IPS-18a (cell line): ENCODE measurements around the gene CELSR1.

ENCODE experiments used
- H3K27ac ChIP-seq: one replicate; pipeline ENCODE4 v1.5.1; 2013; ENCODE audit warnings: low read length
- H3K27me3 ChIP-seq: one replicate; pipeline ENCODE4 v1.6.1; 2013; ENCODE audit warnings: mild to moderate bottlenecking, low read length; ENCODE audit not compliant: control insufficient read depth, insufficient read depth
- H3K36me3 ChIP-seq: one replicate; pipeline ENCODE4 v1.6.1; 2013; ENCODE audit warnings: low read depth, low read length; ENCODE audit not compliant: control insufficient read depth
- H3K4me1 ChIP-seq: one replicate; pipeline ENCODE4 v1.6.1; 2013; ENCODE audit warnings: low read depth, low read length; ENCODE audit not compliant: control insufficient read depth
- H3K4me3 ChIP-seq: one replicate; pipeline ENCODE4 v1.5.1; 2013; ENCODE audit warnings: low read length
- H3K9ac ChIP-seq: one replicate; pipeline ENCODE4 v1.6.1; 2013; ENCODE audit warnings: mild to moderate bottlenecking, low read length, moderate library complexity
- H3K9me3 ChIP-seq: one replicate; pipeline ENCODE4 v1.6.1; 2013; ENCODE audit warnings: low read depth, low read length; ENCODE audit not compliant: control insufficient read depth

The CELSR1 gene

GRCh38 chr22:46491946-46492345 lies 45.5 kb downstream of the CELSR1 start:
- H3K27ac ChIP-seq: no peak overlapping the region
- no peak overlapping the region for H3K4me3 ChIP-seq
- no peaks in the 10 kb centered on the region for H3K4me1 ChIP-seq
- H3K9ac ChIP-seq: no peak overlapping the region
- H3K36me3 ChIP-seq: no peaks in the 10 kb centered on the region
- no peaks in the 10 kb centered on the region for H3K9me3 ChIP-seq
- no peaks in the 10 kb centered on the region for H3K27me3 ChIP-seq

DNA sequence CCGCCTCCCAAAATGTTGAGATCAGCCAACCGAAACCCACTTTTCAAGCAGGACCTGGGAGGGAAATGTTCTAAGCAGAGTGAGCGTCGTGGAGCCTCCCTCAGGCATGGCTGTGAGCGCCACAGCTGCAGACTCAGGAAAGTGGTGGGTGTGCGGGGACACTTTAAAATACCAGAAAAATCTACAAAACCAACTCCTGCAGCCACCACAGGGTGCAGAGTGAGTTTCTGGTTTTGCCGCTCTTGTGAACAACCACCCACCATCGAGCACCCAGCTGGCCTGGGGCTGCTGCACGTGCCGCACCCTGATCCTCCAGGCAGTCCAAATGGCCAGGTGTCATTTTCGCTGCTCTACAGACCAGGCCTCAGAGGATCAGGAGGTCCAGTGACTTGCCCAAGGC lies 46.9 kb downstream of the CELSR1 start:
- no peaks in the 10 kb centered on the region for H3K36me3 ChIP-seq
- no peaks in the 10 kb centered on the region for H3K27me3 ChIP-seq
- no peak overlapping the region for H3K4me3 ChIP-seq
- no peak overlapping the region for H3K27ac ChIP-seq
- no peaks in the 10 kb centered on the region for H3K4me1 ChIP-seq
- H3K9ac ChIP-seq: no peak overlapping the region
- H3K9me3 ChIP-seq: no peaks in the 10 kb centered on the region

DNA sequence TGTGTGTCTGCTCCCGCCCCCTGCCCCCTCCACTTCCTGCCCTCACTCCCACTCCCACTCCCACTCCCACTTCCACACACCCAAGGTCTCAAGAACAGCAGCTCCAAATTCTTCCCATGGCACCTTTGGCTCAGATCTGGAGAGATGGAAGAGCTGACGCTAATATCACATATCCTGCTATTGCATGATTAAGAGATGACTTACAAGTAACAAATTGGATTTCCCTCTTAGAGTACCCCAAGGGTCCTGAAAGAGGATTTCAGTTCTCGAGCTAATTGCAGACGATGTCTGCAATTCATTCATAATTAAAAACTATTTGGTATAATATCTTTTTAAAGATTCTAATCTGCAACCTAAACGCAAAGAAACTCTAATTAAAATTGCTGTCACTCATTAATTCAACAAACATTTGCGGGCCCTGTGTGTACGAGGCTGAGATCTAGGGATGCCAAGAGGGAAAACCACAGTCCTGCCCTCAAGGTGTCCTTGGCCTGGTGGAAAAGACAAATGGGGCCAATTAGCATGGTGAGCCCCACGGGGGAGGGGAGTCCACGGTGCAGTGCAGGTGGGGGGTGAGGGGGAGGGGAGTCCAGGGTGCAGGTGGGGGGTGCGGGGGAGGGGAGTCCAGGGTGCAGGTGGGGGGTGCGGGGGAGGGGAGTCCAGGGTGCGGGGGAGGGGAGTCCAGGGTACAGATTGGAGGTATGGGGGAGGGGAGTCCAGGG lies 50.3 kb downstream of the CELSR1 start:
- H3K9me3 ChIP-seq: no peaks in the 10 kb centered on the region
- H3K36me3 ChIP-seq: no peaks in the 10 kb centered on the region
- no peak overlapping the region for H3K27ac ChIP-seq
- no peak overlapping the region for H3K4me3 ChIP-seq
- H3K4me1 ChIP-seq: no peaks in the 10 kb centered on the region
- H3K9ac ChIP-seq: no peak overlapping the region
- H3K27me3 ChIP-seq: no peaks in the 10 kb centered on the region

DNA sequence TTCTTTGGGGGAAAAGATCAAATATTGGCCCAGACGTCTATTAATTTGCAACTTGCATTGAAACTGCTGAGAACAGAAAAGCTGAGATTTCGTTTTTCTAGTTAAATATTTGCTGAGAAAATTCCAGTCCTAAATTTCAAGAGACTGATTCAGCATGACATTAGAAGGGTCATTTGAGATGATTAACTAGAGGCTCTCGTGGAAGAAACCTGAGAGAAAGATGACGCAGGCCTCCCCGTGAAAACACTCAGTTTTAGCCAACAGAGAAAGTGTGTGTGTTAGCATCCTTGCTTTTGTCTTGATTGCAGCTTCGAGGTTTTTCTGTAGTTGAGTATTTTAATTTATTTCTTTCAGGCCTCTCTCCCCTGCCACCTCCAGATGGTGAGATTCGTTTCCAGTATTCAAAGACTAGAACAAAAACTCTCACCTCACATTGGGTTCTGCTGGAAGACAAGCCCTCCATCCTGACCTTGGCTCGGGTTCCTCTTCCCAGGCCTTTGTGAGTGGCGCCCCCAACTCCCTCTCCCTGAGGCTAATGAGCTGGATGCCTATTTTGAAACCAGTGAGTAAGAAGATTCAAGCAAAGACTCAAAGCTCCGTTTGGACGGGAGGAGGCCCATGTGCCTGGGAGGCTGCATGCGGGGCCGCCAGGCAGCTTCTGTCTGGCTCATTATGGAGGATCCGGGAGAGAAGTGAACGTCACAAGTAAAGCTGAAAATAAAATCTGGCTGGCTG lies 52.4 kb downstream of the CELSR1 start:
- H3K9ac ChIP-seq: no peak overlapping the region
- no peaks in the 10 kb centered on the region for H3K9me3 ChIP-seq
- no peaks in the 10 kb centered on the region for H3K27me3 ChIP-seq
- H3K27ac ChIP-seq: no peak overlapping the region
- H3K36me3 ChIP-seq: no peaks in the 10 kb centered on the region
- no peaks in the 10 kb centered on the region for H3K4me1 ChIP-seq
- no peak overlapping the region for H3K4me3 ChIP-seq

- H3K36me3 ChIP-seq: no peaks in the 10 kb centered on the region
- no peaks in the 10 kb centered on the region for H3K9me3 ChIP-seq
- H3K27ac ChIP-seq: no peak overlapping the region
- no peak overlapping the region for H3K9ac ChIP-seq
- H3K4me1 ChIP-seq: no peaks in the 10 kb centered on the region
- H3K4me3 ChIP-seq: no peak overlapping the region
- no peaks in the 10 kb centered on the region for H3K27me3 ChIP-seq
Measured at GRCh38 chr22:46484156-46484860, 53.1 kb downstream of the CELSR1 start.

GRCh38 chr22:46483353-46483752 lies 54.1 kb downstream of the CELSR1 start:
- Histone ChIP-seq H3K9me3 (no peaks in the 10 kb centered on the region), H3K9ac (no peak overlapping the region), H3K4me1 (no peaks in the 10 kb centered on the region), H3K4me3 (no peak overlapping the region), H3K27ac (no peak overlapping the region), H3K36me3 (no peaks in the 10 kb centered on the region), H3K27me3 (no peaks in the 10 kb centered on the region)

GRCh38 chr22:46482056-46482675 lies 55.3 kb downstream of the CELSR1 start:
- Histone ChIP-seq H3K27me3 (no peaks in the 10 kb centered on the region), H3K9me3 (no peaks in the 10 kb centered on the region), H3K36me3 (no peaks in the 10 kb centered on the region), H3K27ac (no peak overlapping the region), H3K9ac (no peak overlapping the region), H3K4me3 (no peak overlapping the region), H3K4me1 (no peaks in the 10 kb centered on the region)

DNA sequence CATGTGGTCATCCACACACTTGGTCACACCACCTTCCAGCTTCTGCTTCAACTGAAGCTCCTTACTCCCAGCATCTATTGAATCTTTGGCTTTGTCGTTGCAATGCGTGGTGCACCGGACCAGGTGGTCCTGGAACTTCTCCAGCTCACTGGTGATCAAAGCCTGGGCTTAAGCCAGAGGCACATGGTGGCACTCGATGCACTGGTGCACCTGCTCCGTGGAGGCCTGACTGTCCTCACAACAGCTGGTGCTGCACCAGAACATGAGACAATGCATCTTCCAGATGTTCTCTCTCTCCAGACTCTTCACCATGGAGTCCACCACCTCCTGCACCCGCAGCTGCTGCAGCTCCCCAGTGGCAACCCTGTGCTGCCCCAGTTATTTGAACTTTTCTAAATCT lies 56.0 kb downstream of the CELSR1 start:
- Histone ChIP-seq H3K9ac (no peak overlapping the region), H3K9me3 (no peaks in the 10 kb centered on the region), H3K36me3 (no peaks in the 10 kb centered on the region), H3K27ac (no peak overlapping the region), H3K4me1 (no peaks in the 10 kb centered on the region), H3K27me3 (no peaks in the 10 kb centered on the region), H3K4me3 (no peak overlapping the region)

DNA sequence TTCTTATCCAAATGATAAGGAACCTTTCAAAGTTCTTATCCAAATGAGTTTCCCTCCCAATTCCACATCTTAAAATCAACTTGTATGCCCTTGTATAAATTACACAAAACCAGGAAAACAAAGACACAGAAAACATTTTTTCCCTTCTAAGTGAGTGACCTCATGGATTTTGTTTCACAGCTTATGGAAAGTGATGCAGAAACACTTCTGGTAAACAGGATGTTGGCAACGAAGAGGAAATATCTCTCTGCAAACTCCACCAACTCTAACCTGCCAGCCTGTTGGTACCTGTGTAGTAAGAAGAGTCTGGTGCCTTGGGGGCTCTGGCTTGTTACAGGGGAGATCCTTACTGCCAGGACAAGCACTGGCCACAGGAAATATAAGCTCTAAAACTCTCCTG lies 57.0 kb downstream of the CELSR1 start:
- Histone ChIP-seq H3K4me1 (no peaks in the 10 kb centered on the region), H3K9me3 (no peaks in the 10 kb centered on the region), H3K9ac (no peak overlapping the region), H3K27ac (no peak overlapping the region), H3K27me3 (no peaks in the 10 kb centered on the region), H3K4me3 (no peak overlapping the region), H3K36me3 (no peaks in the 10 kb centered on the region)

DNA sequence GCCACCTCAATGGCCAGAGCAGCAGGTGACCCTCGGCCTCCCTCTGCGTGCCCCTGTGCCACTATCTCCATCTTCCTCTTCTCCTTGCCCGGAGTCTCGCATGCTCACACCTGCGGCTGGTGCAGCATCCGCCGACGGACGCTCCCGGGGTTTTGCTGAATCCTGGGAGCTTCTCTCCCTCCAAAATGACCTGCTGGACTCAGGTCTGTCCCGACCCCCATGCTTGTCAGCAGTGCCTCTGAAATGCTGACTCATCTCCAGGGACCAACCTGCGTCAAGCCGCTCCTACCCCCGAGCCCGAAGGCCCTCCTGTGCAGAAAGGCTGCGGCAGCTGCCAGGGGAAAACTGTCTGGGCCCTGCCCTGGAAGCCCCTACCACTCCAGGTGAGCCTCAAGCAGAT lies 58.4 kb downstream of the CELSR1 start:
- H3K4me1 ChIP-seq: no peaks in the 10 kb centered on the region
- H3K9me3 ChIP-seq: no peaks in the 10 kb centered on the region
- H3K27ac ChIP-seq: no peak overlapping the region
- H3K36me3 ChIP-seq: no peaks in the 10 kb centered on the region
- no peak overlapping the region for H3K4me3 ChIP-seq
- no peak overlapping the region for H3K9ac ChIP-seq
- no peaks in the 10 kb centered on the region for H3K27me3 ChIP-seq

DNA sequence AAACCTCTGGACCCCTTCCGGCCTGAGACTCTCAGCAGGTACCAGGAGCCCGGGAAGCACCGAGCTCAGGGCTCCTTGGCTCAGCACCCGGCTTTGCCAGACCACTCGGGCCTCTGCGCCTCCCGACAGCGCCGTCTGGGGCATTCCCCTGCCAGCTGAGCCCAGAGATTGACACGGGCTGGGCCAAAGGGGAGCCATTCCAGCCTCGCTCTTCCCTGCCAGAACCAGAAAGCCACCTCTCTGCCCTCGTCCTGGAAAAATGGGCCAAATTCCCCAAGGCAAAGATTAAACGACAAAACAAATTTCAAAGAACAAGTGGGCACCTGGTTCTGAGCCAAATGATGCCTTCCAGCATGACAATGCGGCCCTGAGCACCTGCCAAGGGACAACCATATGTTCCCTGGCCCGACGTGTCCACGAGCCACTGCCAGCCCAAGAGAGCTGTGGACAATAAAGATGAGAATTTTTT lies 59.3 kb downstream of the CELSR1 start:
- H3K9ac ChIP-seq: no peak overlapping the region
- H3K9me3 ChIP-seq: no peaks in the 10 kb centered on the region
- no peaks in the 10 kb centered on the region for H3K27me3 ChIP-seq
- no peaks in the 10 kb centered on the region for H3K36me3 ChIP-seq
- H3K4me3 ChIP-seq: no peak overlapping the region
- H3K27ac ChIP-seq: no peak overlapping the region
- no peaks in the 10 kb centered on the region for H3K4me1 ChIP-seq
